Fibroblast of the conjunctiva (primary cell): ENCODE results near the gene NBPF6.
"Not testable (repeated sequence)": the region's sequence is repeated elsewhere in the genome, so short reads cannot be mapped to it uniquely, and the experiment has no call there.

Experiments
- DNase-seq: peaks from one replicate; pipeline ENCODE4 v3.0.0-alpha.2; 2010; ENCODE audit warnings: low read depth

Gene NBPF6

GRCh38 chr1:108450043-108450442 is at the start of gene NBPF6:
Gene NBPF6, plus strand, starts transcription at chr1:108450343. Its CDS starts 259 bp downstream, at chr1:108450602.
- DNase-seq, result not testable (repeated sequence)

DNA sequence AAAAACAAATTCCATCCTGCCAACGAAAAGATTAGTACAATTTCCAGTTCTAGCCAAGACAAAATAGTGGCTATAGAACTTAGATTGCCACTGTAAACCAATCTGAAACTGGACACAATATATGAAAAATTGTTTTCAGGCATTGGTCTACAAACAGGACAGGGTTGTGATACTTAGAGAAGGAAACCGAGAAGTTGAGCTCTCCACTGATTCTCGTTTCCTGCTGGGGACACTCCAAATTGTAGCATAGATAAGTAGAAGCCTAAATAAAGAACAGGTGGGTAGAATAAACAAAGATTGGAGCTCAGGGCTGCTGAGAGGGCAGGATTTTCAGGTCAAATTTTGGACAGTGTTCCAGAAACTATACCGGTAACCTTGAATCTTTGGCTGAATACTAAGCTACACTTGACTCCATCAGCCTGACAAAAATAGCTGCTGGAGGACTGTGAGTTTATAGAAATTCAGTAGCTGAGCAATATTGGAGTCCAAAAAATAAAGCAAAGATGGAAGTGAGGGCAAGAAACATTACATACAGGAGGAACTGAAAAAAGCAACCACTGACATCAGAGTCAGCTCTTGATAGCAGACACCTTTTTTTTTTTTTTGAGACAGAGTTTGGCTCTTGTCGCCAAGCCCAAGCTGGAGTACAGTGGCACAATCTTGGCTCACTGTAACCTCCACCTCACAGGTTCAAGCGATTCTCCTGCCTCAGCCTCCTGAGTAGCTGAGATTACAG is 38.9 kb upstream of the NBPF6 start:
- DNase-seq, result not testable (repeated sequence)

- not testable (repeated sequence) for DNase-seq
Observed at GRCh38 chr1:108420129-108420528, 30.0 kb upstream of the NBPF6 start.

DNA sequence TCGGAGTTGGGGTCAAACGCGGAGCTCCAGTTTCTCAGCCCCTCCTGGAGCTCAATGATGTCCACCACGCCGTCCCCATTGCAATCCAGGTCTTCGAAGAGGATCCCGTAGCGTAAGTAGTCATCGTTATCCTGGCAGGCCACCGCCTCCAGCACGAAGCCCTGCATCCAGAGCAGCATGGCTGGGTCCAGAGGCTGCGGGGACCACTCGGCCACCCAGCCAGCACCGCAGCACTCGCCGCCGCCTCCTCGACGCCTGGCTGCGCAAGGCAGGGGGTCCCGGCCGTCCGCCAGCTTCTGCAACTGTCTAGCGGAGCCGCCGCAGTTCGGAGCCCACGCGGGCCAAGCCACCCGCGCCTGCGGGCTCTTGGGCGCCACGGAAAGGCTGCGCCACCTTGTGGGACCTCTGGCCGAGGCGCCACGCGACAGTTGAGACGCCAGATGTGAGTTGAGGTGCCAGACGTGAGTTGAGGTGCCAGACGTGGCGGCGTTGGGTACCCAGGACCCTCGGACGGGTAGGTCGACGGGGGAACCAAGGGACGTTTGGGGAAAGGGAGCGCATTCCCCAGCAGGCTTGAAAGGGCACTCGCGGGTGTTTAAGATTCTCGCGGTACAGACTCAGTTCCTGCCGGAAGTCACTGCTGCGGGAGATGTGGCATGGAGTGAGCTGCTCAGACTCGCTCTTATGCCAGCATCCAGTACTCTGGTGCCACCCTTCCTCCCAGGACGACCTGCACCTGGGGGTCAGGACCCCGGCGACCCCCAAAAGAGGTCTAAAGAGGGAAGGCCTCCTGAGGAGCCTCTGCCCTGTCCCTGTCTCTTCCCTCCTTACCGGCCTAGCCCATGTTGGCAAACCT is 28.9 kb upstream of the NBPF6 start:
- not testable (repeated sequence) for DNase-seq

- DNase-seq, result not testable (repeated sequence)
Observed at GRCh38 chr1:108426877-108427276, 23.3 kb upstream of the NBPF6 start.

GRCh38 chr1:108432002-108432401 is 18.1 kb upstream of the NBPF6 start:
- DNase-seq, result not testable (repeated sequence)

- not testable (repeated sequence) for DNase-seq
Observed at GRCh38 chr1:108433404-108433803, 16.7 kb upstream of the NBPF6 start.

DNA sequence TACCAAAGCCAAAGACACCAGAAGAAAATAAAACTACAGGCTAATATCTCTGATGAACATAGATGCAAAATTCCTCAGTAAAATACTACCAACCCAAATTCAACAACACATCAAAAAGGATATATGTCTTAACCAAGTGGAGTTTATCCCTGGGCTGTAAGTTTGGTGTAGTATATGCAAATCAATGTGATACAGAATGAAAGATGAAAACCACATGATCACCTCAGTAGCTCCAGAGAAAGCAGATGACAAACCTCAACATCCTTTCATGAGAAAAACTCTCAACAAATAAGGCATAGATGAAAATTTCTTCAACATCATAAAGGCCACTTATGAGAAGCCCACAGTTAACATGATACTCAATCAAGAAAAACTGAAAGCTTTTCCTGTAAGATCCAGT is 11.6 kb upstream of the NBPF6 start:
- DNase-seq, result not testable (repeated sequence)

DNA sequence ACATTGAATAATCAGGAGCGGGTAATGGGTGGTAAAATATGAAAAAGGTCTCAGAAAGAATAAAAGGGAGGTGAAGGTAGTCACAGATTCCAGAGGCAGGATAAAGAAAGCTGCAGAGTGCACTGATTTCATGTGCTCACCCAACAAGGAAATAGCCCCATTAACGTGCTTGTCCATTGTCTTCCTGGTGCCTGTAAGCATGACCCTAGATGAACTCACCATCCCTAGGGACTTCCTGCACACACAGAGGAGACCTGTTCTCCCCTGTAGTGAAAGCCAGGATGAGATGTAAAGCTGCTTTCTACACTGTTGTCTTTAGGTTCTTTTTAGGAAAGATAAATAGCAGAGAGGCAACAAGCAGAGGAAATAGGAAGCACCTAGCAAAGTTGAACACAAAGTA is 4.4 kb downstream of the NBPF6 start:
- not testable (repeated sequence) for DNase-seq

GRCh38 chr1:108458661-108459060 is 8.5 kb downstream of the NBPF6 start:
- DNase-seq, result not testable (repeated sequence)

DNA sequence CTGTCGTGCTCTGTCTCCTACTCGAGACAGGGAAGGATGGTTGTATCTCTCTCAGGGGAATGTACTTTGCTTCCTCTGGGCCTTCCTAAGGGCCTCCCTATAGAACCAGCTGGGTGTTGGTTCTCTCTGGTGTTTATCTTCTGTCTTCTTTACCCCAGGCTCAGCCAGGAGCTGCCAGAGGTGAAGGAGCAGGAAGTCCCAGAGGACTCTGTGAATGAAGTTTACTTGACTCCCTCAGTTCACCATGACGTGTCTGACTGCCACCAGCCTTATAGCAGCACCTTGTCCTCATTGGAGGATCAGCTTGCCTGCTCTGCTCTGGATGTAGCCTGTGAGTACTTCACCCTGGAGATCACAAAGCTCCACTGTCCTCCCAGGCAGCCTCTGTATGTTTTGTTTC is 11.6 kb downstream of the NBPF6 start:
- DNase-seq, result not testable (repeated sequence)

DNA sequence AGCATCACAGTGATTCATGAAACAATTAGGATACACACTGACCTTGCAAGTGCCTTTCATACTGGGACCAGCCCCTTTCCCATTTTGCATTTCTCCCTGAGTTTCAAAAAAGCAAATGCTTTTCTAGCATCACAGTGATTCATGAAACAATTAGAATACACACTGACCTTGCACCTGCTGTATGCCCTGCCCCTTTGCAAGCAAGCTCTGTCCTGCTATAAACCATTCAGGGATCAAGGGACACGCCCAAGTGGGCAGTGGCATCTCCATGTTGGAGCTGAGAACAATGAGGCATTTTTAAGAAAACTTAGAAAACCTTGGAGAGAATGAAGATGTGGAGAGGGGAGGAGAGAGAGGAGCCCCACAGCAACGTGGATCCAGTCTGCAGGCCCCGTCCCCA is 13.8 kb downstream of the NBPF6 start:
- DNase-seq, result not testable (repeated sequence)

GRCh38 chr1:108466166-108466565 is 16.0 kb downstream of the NBPF6 start:
- DNase-seq, result not testable (repeated sequence)

- DNase-seq, result not testable (repeated sequence)
Observed at GRCh38 chr1:108467155-108467554, 17.0 kb downstream of the NBPF6 start.

DNA sequence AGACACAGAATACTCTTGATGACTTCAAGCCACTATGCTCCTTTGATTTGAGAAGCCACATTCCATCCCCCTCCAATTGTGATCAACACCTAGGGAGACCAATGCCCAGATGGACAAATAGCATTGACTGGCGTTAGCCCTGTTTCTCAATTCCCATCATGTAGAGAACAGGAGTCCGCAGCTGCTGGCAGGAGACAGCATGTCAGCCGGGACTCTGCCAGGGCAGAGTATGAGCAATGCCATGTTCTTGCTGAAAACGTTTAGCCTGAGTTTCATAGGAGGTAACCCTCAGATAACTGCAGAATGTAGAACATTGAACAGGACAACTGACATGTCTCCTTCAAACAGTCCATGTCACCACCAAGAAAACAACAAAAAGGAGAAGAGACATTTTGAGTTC is 20.6 kb downstream of the NBPF6 start:
- DNase-seq, result not testable (repeated sequence)

DNA sequence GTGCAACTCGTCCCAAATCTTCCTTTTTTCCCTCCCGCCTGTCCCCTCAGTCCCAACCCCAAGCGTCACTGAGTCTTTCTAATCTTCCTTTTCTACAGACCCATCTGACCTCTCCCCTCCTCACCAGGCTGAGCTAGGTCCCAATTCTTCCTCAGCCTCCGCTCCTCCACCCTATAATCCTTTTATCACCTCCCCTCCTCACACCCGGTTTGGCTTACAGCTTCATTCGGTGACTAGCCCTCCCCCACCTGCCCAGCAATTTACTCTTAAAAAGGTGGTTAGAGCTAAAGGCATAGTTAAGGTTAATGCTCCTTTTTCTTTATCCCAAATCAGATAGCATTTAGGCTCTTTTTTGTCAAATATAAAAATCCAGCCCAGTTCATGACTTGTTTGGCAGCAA is 24.4 kb downstream of the NBPF6 start:
- not testable (repeated sequence) for DNase-seq

DNA sequence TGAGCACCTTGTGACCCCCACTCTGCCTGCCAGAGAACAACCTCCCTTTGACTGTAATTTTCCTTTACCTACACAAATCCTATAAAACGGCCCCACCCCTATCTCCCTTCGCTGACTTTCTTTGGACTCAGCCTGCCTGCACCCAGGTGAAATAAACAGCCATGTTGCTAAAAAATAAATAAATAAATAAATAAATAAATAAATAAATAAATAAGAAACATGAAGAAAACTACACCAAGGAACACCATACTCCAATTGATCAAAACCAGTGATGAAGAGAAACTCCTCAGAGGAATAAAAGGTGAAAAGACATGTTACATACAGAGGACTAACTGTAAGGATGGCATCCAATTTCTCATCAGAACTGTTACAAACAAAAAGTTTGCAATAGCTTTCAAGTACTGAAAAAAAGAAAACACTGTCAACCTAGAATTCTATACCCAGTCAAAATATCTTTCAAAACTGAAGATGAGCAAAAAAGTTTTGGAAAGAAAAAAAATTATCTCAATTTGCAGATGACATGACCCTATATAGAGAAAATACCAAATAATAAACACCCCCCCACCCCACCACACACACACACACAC is 28.4 kb downstream of the NBPF6 start:
- no peak for DNase-seq

- no peak for DNase-seq
Observed at GRCh38 chr1:108482708-108483107, 32.6 kb downstream of the NBPF6 start.

GRCh38 chr1:108485990-108486389 is 35.8 kb downstream of the NBPF6 start:
- not testable (repeated sequence) for DNase-seq

DNA sequence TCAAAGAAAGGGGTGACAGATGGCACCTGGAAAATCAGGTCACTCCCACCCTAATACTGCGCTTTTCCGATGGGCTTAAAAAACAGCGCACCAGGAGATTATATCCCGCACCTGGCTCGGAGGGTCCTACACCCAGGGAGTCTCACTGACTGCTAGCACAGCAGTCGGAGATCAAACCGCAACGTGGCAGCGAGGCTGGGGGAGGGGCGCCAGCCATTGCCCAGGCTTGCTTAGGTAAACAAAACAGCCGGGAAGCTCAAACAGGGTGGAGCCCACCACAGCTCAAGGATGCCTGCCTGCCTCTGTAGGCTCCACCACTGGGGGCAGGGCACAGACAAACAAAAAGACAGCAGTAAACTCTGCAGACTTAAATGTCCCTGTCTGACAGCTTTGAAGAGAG is 36.6 kb downstream of the NBPF6 start:
- DNase-seq, result not testable (repeated sequence)

DNA sequence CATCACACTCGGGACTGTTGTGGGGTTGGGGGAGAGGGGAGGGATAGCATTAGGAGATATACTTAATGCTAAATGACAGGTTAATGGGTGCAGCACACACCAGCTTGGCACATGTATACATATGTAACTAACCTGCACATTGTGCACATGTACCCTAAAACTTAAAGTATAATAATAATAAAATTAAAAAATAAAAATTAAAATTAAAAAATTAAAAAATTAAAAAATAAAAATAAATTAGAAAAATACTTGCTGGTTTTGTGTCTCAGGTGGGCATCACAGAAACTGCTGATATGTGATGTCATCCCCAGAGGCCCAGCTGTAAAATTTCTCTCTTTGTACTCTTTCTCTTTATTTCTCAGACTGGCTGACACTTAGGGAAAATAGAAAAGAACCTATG is 44.9 kb downstream of the NBPF6 start:
- not testable (repeated sequence) for DNase-seq

DNA sequence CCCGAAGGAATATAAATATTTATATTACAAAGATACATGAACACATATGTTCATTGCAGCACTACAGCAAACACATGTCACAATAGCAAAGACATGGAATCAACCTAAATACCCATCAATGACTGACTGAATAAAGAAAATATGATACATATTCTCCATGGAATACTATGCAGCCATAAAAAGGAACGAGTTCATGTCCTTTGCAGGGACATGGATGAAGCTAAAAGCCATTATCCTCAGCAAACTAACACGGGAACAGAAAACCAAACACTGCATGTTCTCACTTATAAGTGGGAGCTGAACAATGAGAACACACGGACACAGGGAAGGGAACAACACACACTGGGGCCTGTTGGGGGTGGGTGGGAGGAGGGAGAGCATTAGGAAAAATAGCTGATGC is 46.7 kb downstream of the NBPF6 start:
- DNase-seq, result not testable (repeated sequence)

DNA sequence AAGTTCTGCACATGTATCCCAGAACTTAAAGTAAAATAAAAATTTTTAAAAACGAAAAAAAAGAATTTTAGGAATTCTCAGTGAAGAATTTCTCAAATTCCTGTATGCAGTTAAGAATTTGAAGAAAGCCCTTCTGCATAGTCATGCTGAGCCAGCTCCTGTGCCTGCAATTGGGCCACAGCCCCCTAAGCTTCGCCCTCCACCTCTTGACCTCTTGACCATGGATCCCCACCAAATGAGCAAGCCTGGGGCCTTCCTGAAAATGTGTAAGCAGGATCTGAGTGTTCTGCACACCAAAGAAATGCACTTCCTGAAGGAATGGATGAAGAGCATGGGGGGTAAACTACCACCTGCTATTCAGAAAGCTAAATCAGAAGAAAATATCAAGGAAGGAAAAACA is 52.0 kb downstream of the NBPF6 start:
- DNase-seq, result no peak
